ENCODE measurements around the gene GPHN. TPM values are rescaled to one million over a fixed set of nuclear protein-coding genes. Genes with fewer than 3 reads are reported as not detected.

GPHN gene
- polyA plus RNA-seq, 1 donor (not counting 4 experiments of a cell fraction or from before 2014, with no cell fraction given), result 17.6 TPM

DNA sequence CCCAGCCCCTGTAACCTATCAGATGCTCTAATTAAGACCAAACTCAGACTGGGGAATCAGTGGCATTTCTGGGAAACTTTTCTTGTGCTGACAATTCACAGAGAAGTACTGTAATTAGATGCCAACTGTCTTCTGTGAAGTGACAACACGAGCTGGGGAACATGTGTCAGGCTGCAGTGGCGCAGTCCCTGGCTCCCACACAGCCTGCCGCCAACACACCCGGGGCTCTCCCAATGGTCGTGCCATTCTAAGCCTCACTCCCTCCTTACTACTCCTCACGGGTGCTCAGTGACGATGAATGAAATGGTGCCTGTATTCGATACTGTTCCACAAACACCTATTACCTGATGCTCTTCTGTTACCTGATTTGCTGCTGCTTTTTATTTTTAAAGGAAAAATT lies 699.9 kb downstream of the GPHN start:
- dilution Hi-C loops (cut with MboI; ENCODE audit: extremely low pct_ligation_motif_present, low sequenced_read_pairs), result no loop called here
- Histone ChIP-seq H3K4me3 (ENCODE audit: control insufficient read depth in 2 of 3, extremely low read depth in 1 of 3, insufficient read depth in 2 of 3, low read depth in 1 of 3, low read length in 3 of 3) (no peak overlapping the region), H3K9me3 (ENCODE audit: control insufficient read depth, low read depth, low read length) (no peaks in the 10 kb centered on the region), H2AFZ (ENCODE audit: control insufficient read depth, low read length) (no peak overlapping the region), H3K4me2 (ENCODE audit: control insufficient read depth, extremely low read depth, insufficient read depth, low read depth, low read length) (no peak overlapping the region), H3K27ac (ENCODE audit: control insufficient read depth, insufficient read depth, low read length) (no peak overlapping the region), H3K4me1 (ENCODE audit: control insufficient read depth, extremely low read depth, insufficient read depth, low read length) (no peaks in the 10 kb centered on the region), H4K20me1 (ENCODE audit: control insufficient read depth, extremely low read depth, insufficient read depth, low read length) (no peaks in the 10 kb centered on the region), H3K36me3 (ENCODE audit: control insufficient read depth in 2 of 2, extremely low read depth in 1 of 2, insufficient read depth in 2 of 2, low read length in 2 of 2) (no peaks in the 10 kb centered on the region), H3K79me2 (ENCODE audit: control insufficient read depth, insufficient read depth, low read length) (no peaks in the 10 kb centered on the region), H3K27me3 (ENCODE audit: control insufficient read depth, extremely low read depth, insufficient read depth, low read length) (no peaks in the 10 kb centered on the region), H3K9me1 (ENCODE audit: control insufficient read depth, extremely low read depth, insufficient read depth, low read length) (no peaks in the 10 kb centered on the region), H3K9ac (ENCODE audit: control insufficient read depth, extremely low read depth, insufficient read depth, low read length) (no peak overlapping the region)
- no peak for FAIRE-seq
- no peak for DNase-seq (ENCODE audit: low read depth, low spot score)
- TF ChIP-seq EZH2 (IDR thresholded peaks at IDR 0.05; ENCODE audit: low read length), result no peak
- TF ChIP-seq, protein P1, sequence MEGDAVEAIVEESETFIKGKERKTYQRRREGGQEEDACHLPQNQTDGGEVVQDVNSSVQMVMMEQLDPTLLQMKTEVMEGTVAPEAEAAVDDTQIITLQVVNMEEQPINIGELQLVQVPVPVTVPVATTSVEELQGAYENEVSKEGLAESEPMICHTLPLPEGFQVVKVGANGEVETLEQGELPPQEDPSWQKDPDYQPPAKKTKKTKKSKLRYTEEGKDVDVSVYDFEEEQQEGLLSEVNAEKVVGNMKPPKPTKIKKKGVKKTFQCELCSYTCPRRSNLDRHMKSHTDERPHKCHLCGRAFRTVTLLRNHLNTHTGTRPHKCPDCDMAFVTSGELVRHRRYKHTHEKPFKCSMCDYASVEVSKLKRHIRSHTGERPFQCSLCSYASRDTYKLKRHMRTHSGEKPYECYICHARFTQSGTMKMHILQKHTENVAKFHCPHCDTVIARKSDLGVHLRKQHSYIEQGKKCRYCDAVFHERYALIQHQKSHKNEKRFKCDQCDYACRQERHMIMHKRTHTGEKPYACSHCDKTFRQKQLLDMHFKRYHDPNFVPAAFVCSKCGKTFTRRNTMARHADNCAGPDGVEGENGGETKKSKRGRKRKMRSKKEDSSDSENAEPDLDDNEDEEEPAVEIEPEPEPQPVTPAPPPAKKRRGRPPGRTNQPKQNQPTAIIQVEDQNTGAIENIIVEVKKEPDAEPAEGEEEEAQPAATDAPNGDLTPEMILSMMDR (optimal IDR thresholded peaks at IDR 0.05 in 1 of 3, IDR thresholded peaks at IDR 0.05 in 1 of 3, conservative IDR thresholded peaks at IDR 0.05 in 1 of 3; ENCODE audit: extremely low read depth in 1 of 3, insufficient read depth in 2 of 3, low read length in 3 of 3), result no peak

DNA sequence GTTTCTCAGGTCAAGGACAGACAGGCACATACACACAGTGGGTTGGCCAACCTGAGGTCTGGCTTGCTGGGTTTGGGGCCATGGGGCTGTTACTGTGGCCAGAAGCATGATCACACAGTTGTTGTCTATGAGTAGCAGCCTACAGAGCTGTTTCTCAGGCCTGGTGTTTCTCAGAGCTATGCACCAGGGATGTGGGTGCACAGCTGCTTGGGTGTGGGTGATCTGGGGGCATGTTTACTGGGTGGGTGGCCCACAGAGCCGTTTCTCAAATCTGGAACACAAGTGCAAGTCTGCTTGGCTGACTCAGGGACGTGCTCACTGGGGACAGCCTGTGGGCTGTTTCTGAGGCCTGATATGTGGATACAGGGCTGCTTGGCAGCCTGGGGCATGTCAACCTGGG lies 710.2 kb downstream of the GPHN start:
- dilution Hi-C loops (cut with MboI; ENCODE audit: extremely low pct_ligation_motif_present, low sequenced_read_pairs), result no loop called here
- FAIRE-seq, result no peak
- no peaks in the 10 kb centered on the region for H3K27me3 ChIP-seq (ENCODE audit: control insufficient read depth, extremely low read depth, insufficient read depth, low read length)

More for the DNA sequence above, 710.2 kb downstream of the GPHN start:
- Histone ChIP-seq H3K9me1 (ENCODE audit: control insufficient read depth, extremely low read depth, insufficient read depth, low read length) (no peaks in the 10 kb centered on the region), H3K4me1 (ENCODE audit: control insufficient read depth, extremely low read depth, insufficient read depth, low read length) (peaks cover 24% of the 10 kb centered on the region), H3K79me2 (ENCODE audit: control insufficient read depth, insufficient read depth, low read length) (no peaks in the 10 kb centered on the region), H3K4me2 (ENCODE audit: control insufficient read depth, extremely low read depth, insufficient read depth, low read depth, low read length) (no peak overlapping the region), H4K20me1 (ENCODE audit: control insufficient read depth, extremely low read depth, insufficient read depth, low read length) (no peaks in the 10 kb centered on the region), H3K4me3 (ENCODE audit: control insufficient read depth in 2 of 3, extremely low read depth in 1 of 3, insufficient read depth in 2 of 3, low read depth in 1 of 3, low read length in 3 of 3) (no peak overlapping the region), H3K9ac (ENCODE audit: control insufficient read depth, extremely low read depth, insufficient read depth, low read length) (no peak overlapping the region), H2AFZ (ENCODE audit: control insufficient read depth, low read length) (no peak overlapping the region), H3K27ac (ENCODE audit: control insufficient read depth, insufficient read depth, low read length) (no peak overlapping the region), H3K36me3 (ENCODE audit: control insufficient read depth in 2 of 2, extremely low read depth in 1 of 2, insufficient read depth in 2 of 2, low read length in 2 of 2) (no peaks in the 10 kb centered on the region), H3K9me3 (ENCODE audit: control insufficient read depth, low read depth, low read length) (no peaks in the 10 kb centered on the region)
- TF ChIP-seq EZH2 (IDR thresholded peaks at IDR 0.05; ENCODE audit: low read length), result no peak
- TF ChIP-seq, protein P1 (optimal IDR thresholded peaks at IDR 0.05 in 1 of 3, IDR thresholded peaks at IDR 0.05 in 1 of 3, conservative IDR thresholded peaks at IDR 0.05 in 1 of 3; ENCODE audit: extremely low read depth in 1 of 3, insufficient read depth in 2 of 3, low read length in 3 of 3), result no peak
- no peak for DNase-seq (ENCODE audit: low read depth, low spot score)
